ENCODE measurements around the gene MSS51.

Gene MSS51

DNA sequence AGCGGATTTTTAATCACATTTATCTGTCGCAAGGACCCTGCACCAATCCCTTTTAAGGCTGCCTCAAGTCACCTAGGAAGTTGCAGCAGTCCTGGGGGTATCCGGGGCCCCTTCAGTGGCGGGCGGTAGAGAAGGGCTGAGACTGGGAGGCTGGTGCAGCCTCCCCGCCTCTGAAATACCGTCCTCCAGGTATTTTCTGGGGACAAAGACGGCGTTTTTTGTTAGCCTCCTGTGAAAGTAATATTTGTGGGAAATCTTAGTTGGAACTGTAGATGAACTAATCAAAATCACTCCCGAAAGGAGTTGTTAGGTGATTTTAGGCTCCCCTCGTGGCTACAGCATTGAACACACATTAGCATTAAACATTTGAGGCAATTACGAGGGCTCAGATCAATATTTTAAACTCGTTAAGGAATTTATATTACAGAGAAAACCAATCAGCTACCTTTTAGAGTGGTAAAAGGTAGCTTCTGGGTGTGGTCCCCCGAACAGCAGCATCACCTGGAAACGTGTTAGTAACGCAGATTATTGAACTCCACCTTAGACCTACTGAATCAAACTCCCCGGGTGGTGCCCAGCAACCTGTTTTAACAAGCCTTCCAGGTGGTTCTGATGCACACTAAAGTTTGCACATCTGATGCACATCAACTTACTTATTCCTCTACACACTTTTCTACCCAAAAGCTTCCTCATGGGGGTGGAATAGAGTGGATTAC, 19.0 kb downstream of the MSS51 start:
- peak overlapping the region; percentile 97 for H3K27ac ChIP-seq
- TF ChIP-seq, protein P1, sequence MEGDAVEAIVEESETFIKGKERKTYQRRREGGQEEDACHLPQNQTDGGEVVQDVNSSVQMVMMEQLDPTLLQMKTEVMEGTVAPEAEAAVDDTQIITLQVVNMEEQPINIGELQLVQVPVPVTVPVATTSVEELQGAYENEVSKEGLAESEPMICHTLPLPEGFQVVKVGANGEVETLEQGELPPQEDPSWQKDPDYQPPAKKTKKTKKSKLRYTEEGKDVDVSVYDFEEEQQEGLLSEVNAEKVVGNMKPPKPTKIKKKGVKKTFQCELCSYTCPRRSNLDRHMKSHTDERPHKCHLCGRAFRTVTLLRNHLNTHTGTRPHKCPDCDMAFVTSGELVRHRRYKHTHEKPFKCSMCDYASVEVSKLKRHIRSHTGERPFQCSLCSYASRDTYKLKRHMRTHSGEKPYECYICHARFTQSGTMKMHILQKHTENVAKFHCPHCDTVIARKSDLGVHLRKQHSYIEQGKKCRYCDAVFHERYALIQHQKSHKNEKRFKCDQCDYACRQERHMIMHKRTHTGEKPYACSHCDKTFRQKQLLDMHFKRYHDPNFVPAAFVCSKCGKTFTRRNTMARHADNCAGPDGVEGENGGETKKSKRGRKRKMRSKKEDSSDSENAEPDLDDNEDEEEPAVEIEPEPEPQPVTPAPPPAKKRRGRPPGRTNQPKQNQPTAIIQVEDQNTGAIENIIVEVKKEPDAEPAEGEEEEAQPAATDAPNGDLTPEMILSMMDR (conservative IDR thresholded peaks at IDR 0.05), result no peak

DNA sequence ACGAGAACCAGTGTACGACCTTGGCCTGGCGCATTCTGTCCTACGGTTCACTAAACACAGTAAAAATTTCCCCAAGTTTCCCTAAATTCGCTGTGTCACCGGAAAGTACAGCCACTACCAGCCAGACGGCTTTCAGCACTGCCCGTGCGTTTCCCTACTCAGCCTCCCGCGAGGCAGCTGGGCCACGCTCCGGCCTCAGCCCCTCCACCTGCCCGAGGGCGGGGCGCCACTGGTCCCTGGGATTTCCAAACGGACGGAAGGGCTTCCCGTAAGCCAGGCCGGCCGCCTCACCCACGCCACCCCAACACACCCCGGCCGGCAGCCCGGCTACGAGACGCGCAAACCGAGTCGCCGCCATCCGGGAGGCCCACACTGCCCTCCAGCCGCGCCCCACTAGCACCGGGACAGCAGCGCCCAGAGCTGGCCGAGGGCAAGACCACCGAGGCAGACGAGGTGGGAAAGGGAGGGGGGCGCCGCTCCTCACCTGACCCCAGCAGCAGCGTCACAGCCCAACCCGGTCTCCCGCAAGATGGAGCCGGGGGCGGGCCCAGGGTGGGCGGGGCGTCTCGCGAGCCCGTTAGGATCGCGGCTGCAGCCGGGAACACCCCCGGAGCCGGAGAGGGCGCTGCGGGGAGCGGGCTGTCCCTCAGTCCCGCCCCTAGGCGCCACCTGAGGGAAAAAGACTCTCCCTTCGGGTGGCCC, 19.7 kb downstream of the MSS51 start, which contains the start of gene ANXA7:
TSS of gene ANXA7 (minus strand) at position 531 of the 702 bp plus-strand sequence. CDS start 13,202 bp downstream, outside the sequence.
- H3K27ac ChIP-seq, result peak within 1 kb of the TSS; percentile 97
- TF ChIP-seq, protein P1 (conservative IDR thresholded peaks at IDR 0.05), result peak; percentile 31; the same call in 1 of the 2 replicates

DNA sequence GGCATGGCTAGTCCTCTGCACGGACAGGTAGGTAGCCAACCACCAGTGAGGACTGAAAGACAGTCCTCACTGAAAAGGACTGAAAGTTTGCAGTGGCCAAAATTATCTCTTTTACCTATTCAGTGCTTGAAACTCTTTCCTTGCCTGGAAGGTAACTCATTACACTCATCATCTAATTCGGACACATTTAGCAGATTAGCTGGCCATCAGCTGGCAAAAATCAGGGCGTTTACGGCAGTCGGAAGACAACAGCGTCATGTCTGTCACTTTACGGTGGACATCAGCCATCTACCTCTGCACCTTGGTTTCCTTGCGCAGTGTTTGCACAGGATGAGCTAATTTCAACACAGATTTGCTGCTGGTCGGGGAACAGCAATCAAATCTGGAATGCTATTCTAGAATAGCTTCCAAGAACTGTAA, 20.2 kb downstream of the MSS51 start:
- H3K27ac ChIP-seq, result peak overlapping the region; percentile 97
- TF ChIP-seq, protein P1 (conservative IDR thresholded peaks at IDR 0.05), result no peak

DNA sequence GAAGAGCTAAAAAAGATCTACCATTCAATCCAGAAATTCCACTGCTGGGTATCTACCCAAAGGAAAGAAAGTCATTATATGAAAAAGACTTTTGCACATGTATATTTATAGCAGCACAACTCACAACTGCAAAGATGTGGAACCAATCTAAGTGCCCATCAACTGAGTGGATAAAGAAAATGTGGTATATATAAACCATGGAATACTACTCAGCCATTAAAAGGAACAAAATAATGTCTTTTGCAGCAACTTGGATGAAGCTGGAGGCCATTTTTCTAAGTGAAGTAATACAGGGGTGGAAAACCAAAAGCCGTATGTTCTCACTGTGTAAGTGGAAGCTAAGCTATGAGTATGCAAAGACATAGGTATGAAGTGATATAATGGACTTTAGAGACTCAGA, 22.5 kb downstream of the MSS51 start:
- H3K27ac ChIP-seq, result no peak overlapping the region
- TF ChIP-seq, protein P1 (conservative IDR thresholded peaks at IDR 0.05), result no peak

DNA sequence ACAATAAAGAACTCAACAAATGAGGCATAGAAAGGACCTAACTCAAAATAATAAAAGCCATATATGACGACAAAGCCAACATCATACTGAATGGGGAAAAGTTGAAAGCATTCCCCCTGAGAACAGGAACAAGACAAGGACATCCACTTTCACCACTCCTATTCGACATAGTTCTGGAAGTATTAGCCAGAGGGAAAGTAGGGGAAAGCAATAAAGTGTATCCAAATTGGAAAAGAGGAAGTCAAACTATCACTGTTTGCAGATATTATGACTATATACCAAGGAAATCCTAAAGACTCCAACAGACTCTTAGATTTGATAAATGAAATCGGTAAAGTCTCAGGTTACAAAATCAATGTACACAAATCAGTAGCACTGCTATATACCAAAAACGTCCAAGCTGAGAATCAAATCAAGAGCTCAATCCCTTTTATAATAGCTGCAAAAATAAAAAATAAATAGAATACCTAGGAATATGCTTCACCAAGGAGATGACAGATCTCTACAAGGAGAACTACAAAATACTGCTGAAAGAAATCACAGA, 24.3 kb downstream of the MSS51 start:
- TF ChIP-seq, protein P1 (conservative IDR thresholded peaks at IDR 0.05), result no peak
- H3K27ac ChIP-seq, result no peak overlapping the region

DNA sequence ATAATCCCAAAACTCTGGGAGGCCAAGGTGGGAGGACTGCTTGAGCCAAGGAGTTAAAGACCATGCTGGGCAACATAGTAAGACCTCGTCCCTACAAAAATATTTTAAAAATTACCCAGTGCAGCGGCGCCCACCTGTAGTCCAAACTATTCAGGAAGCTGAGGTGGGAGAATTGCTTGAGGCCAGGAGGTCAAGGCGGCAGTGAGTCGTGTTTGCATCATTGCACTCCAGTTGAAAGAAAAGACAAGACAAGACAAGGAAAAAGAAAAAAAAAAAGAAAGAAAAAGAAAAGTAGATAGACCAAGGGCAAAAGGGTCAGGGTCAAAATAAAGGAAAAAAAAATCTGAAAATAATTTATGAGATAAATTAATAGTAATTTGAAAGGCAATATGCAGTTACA, 25.3 kb downstream of the MSS51 start:
- TF ChIP-seq, protein P1 (conservative IDR thresholded peaks at IDR 0.05), result no peak

DNA sequence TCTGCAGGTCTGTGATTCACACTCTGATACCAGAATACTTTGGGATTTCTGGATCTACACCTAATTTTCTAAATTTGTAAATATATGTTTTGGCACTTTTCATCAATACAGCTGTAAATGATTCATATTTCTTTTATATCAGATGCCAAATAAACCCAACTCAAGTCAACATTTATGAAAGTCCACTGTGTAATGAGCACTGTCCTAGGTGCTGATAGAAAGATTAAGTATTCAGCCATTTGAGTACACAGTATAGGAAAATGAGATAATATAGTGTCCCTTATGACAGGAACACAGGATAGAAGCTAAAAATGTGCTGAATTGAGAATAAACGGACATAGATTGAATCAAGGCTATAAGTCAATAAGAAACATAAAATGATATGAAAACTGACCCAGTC, 25.9 kb downstream of the MSS51 start:
- no peak overlapping the region for H3K27ac ChIP-seq
- TF ChIP-seq, protein P1 (conservative IDR thresholded peaks at IDR 0.05), result no peak

More for the DNA sequence above, 25.3 kb downstream of the MSS51 start:
- no peak overlapping the region for H3K27ac ChIP-seq

All from VCaP (cell line).